AG04450 (cell line): ENCODE measurements around the gene NSL1. TPM values are rescaled to one million over a fixed set of nuclear protein-coding genes. Genes with fewer than 3 reads are reported as not detected.

ENCODE experiments used
- CTCF ChIA-PET: fragments of 300-600, 350-600 bp; formaldehyde crosslinking; extraction: SDS; loops from one replicate; lab custom pipeline; 2022; ENCODE audit warnings: antibody characterized with exemption, inconsistent platforms; lab: Charles Lee
- POLR2A ChIA-PET: fragments of 350-600 bp; formaldehyde crosslinking; extraction: SDS; loops from one replicate; lab custom pipeline; 2021; ENCODE audit warnings: antibody characterized with exemption, inconsistent platforms; lab: Yijun Ruan, JAX
- DNase-seq: peaks from one replicate; pipeline ENCODE4 v3.0.0-alpha.2; 2011; ENCODE audit warnings: low read depth, low spot score
- H3K27ac ChIP-seq: one replicate; pipeline ENCODE4 v1.5.1; 2012; ENCODE audit warnings: low read depth, low read length, control low read depth
- H3K27me3 ChIP-seq: one replicate; pipeline ENCODE4 v1.6.0; 2012; ENCODE audit warnings: low read length; ENCODE audit not compliant: control insufficient read depth, insufficient read depth
- H3K4me3 ChIP-seq: 2 replicates; pipeline ENCODE4 v1.5.1; 2011; ENCODE audit warnings: mild to moderate bottlenecking, low read depth, low read length, control low read depth
- H3K9me3 ChIP-seq: 2 replicates; pipeline ENCODE4 v1.5.1; 2012; ENCODE audit warnings: low read length; ENCODE audit not compliant: control insufficient read depth, insufficient read depth
- CTCF ChIP-seq: IDR thresholded peaks from 2 replicates; pipeline ENCODE4 v1.5.1; 2011; ENCODE audit warnings: low read depth, low read length, control low read depth, inconsistent platforms
- polyA plus RNA-seq: library from polyadenylated mRNA; depleted of rRNA; stranded (reverse); fragments of >200 nt; gene quantifications from 2 replicates; pipeline ENCODE4 v1.2.3, GENCODE V29; 2011

Gene NSL1
- polyA plus RNA-seq, 1 experiment: 33.8 TPM

- TF ChIP-seq CTCF: no peak
- H3K9me3 ChIP-seq: no peaks in the 10 kb centered on the region
- no peak overlapping the region for H3K4me3 ChIP-seq
- DNase-seq: no peak
- ChIA-PET CTCF (no interaction called here), POLR2A (no interaction called here)
- H3K27me3 ChIP-seq: no peaks in the 10 kb centered on the region
- no peak overlapping the region for H3K27ac ChIP-seq
Measured at GRCh38 chr1:212685429-212685828, 106.1 kb downstream of the NSL1 start.

GRCh38 chr1:212684521-212685090, 107.0 kb downstream of the NSL1 start:
- CTCF ChIA-PET: interaction anchor here (0.6 to 1.1 kb wide), 3 partner anchors 59 to 612 kb away, joined by 3 read pairs; no protein-coding TSS in a partner anchor
- H3K9me3 ChIP-seq: no peaks in the 10 kb centered on the region
- POLR2A ChIA-PET: no interaction called here
- TF ChIP-seq CTCF: no peak
- DNase-seq: no peak
- H3K27me3 ChIP-seq: no peaks in the 10 kb centered on the region
- H3K27ac ChIP-seq: no peak overlapping the region
- H3K4me3 ChIP-seq: no peak overlapping the region

- Histone ChIP-seq H3K4me3 (no peak overlapping the region), H3K9me3 (no peaks in the 10 kb centered on the region), H3K27me3 (no peaks in the 10 kb centered on the region), H3K27ac (no peak overlapping the region)
- no peak for TF ChIP-seq CTCF
- no peak for DNase-seq
- CTCF ChIA-PET: interaction anchor here (0.6 to 1.1 kb wide), 2 partner anchors 59 to 207 kb away, joined by 3 read pairs; no protein-coding TSS in a partner anchor
- POLR2A ChIA-PET: no interaction called here
Measured at GRCh38 chr1:212684076-212684475, 107.5 kb downstream of the NSL1 start.

- Histone ChIP-seq H3K4me3 (no peak overlapping the region), H3K27ac (no peak overlapping the region), H3K9me3 (no peaks in the 10 kb centered on the region), H3K27me3 (no peaks in the 10 kb centered on the region)
- no peak for TF ChIP-seq CTCF
- ChIA-PET CTCF (interaction anchor here (1.1 kb wide), 1 partner anchor 206 kb away, joined by 3 read pairs; no protein-coding TSS in a partner anchor), POLR2A (no interaction called here)
- DNase-seq: no peak
Measured at GRCh38 chr1:212683357-212683722, 108.2 kb downstream of the NSL1 start.

GRCh38 chr1:212680680-212681389, 110.7 kb downstream of the NSL1 start:
- no peaks in the 10 kb centered on the region for H3K27me3 ChIP-seq
- no peak for DNase-seq
- no peak overlapping the region for H3K4me3 ChIP-seq
- ChIA-PET CTCF (interaction anchor here (1.1 kb wide), 1 partner anchor 12 kb away, joined by 3 read pairs; no protein-coding TSS in a partner anchor), POLR2A (no interaction called here)
- H3K27ac ChIP-seq: no peak overlapping the region
- no peak for TF ChIP-seq CTCF
- no peaks in the 10 kb centered on the region for H3K9me3 ChIP-seq
